Measurements from ENCODE around the gene GTF3C2. TPM values are rescaled to one million over a fixed set of nuclear protein-coding genes. Genes with fewer than 3 reads are reported as not detected.

Gene GTF3C2
- total and polyA plus RNA-seq, 2 of the 4 experiments (the other 2 are of a cell fraction), result 25.5 to 36.9 TPM

GRCh38 chr2:27356382-27357181, at the start of gene GTF3C2 (continued):
- peak; percentile 12 for TF ChIP-seq RCOR1 (IDR thresholded peaks at IDR 0.05; ENCODE audit: insufficient replicate concordance, low read length)
- TF ChIP-seq CEBPB (IDR thresholded peaks at IDR 0.05; ENCODE audit: low read depth, low read length), result peak; percentile 84
- TF ChIP-seq MAFK (IDR thresholded peaks at IDR 0.05; ENCODE audit: low read depth, low read length), result no peak
- no peak for TF ChIP-seq RAD21 (IDR thresholded peaks at IDR 0.05; ENCODE audit: low read length)
- TF ChIP-seq MXI1 (IDR thresholded peaks at IDR 0.05; ENCODE audit: borderline replicate concordance, low read depth, low read length), result peak; percentile 94
- 0 out of 2 replicates have a peak, but pooled peaks have one; percentile 0 for TF ChIP-seq CTCF (conservative IDR thresholded peaks at IDR 0.05; ENCODE audit: low read depth, low read length)

All from IMR-90 (cell line).